ENCODE measurements around the gene ERAL1. TPM values are rescaled to one million over a fixed set of nuclear protein-coding genes. Genes with fewer than 3 reads are reported as not detected.
A peak's percentile ranks its signal among the peaks of the same experiment; 100 is the strongest.
"Not testable (repeated sequence)": the region's sequence is repeated elsewhere in the genome, so short reads cannot be mapped to it uniquely, and the experiment has no call there.

The ERAL1 gene
- polyA plus RNA-seq, 1 experiment = 84.1 TPM

- ChIA-PET CTCF (interaction anchor here (0.6 to 3.4 kb wide), 19 partner anchors 9 to 184 kb away, joined by 3 to 22 read pairs (median 4); no protein-coding TSS in a partner anchor), POLR2A (no interaction called here)
- Histone ChIP-seq H3K27me3 (ENCODE audit: control insufficient read depth, insufficient read depth, low read length) (no peaks in the 10 kb centered on the region), H3K4me3 (ENCODE audit: low read depth, low read length) (peak within 1 kb of the TSS; percentile 57), H3K36me3 (ENCODE audit: control insufficient read depth, insufficient read depth, low read length) (peaks cover 11% of the 10 kb centered on the region)
- peak; percentile 19 for DNase-seq (ENCODE audit: low read depth)
- TF ChIP-seq CTCF (IDR thresholded peaks at IDR 0.05; ENCODE audit: insufficient read depth, low read depth, low read length) = peak; percentile 71
Measured at GRCh38 chr17:28902819-28903545, 48.2 kb downstream of the ERAL1 start, which contains the start of gene DHRS13. DHRS13 (minus strand) TSS chr17:28903079; CDS start chr17:28902944, 135 bp downstream.

GRCh38 chr17:28903546-28903841 is 48.7 kb downstream of the ERAL1 start:
- H3K27me3 ChIP-seq (ENCODE audit: control insufficient read depth, insufficient read depth, low read length); DNase-seq (ENCODE audit: low read depth); H3K4me3 ChIP-seq (ENCODE audit: low read depth, low read length); POLR2A ChIA-PET: not testable (repeated sequence)
- peaks cover 13% of the 10 kb centered on the region for H3K36me3 ChIP-seq (ENCODE audit: control insufficient read depth, insufficient read depth, low read length)
- CTCF ChIA-PET = interaction anchor here (0.6 to 3.4 kb wide), 9 partner anchors 8 to 222 kb away, joined by 3 to 22 read pairs (median 5); no protein-coding TSS in a partner anchor

- DNase-seq (ENCODE audit: low read depth) = no peak
- ChIA-PET POLR2A (no interaction called here), CTCF (interaction anchor here (1.0 to 5.6 kb wide), 4 partner anchors 12 to 180 kb away, joined by 3 to 33 read pairs (median 6); no protein-coding TSS in a partner anchor)
- Histone ChIP-seq H3K4me3 (ENCODE audit: low read depth, low read length) (no peak overlapping the region), H3K36me3 (ENCODE audit: control insufficient read depth, insufficient read depth, low read length) (peaks cover 14% of the 10 kb centered on the region), H3K27me3 (ENCODE audit: control insufficient read depth, insufficient read depth, low read length) (no peaks in the 10 kb centered on the region)
- no peak for TF ChIP-seq CTCF (IDR thresholded peaks at IDR 0.05; ENCODE audit: insufficient read depth, low read depth, low read length)
Measured at GRCh38 chr17:28904800-28905199, 50.0 kb downstream of the ERAL1 start.

- CTCF ChIA-PET = interaction anchor here (1.8 to 7.4 kb wide), 4 partner anchors 11 to 179 kb away, joined by 3 to 48 read pairs (median 26); partner anchors contain the start of genes NEK8 and TLCD1
- no peak for DNase-seq (ENCODE audit: low read depth)
- TF ChIP-seq CTCF (IDR thresholded peaks at IDR 0.05; ENCODE audit: insufficient read depth, low read depth, low read length) = no peak
Measured at GRCh38 chr17:28906276-28906675, 51.5 kb downstream of the ERAL1 start.

GRCh38 chr17:28906706-28907438 is 52.1 kb downstream of the ERAL1 start:
- ChIA-PET POLR2A (no interaction called here), CTCF (interaction anchor here (1.1 to 7.4 kb wide), 9 partner anchors 9 to 179 kb away, joined by 3 to 48 read pairs (median 6); partner anchors contain the start of genes FLOT2, NEK8 and TLCD1)
- Histone ChIP-seq H3K36me3 (ENCODE audit: control insufficient read depth, insufficient read depth, low read length) (peaks cover 24% of the 10 kb centered on the region), H3K4me3 (ENCODE audit: low read depth, low read length) (no peak overlapping the region), H3K27me3 (ENCODE audit: control insufficient read depth, insufficient read depth, low read length) (no peaks in the 10 kb centered on the region)
- TF ChIP-seq CTCF (IDR thresholded peaks at IDR 0.05; ENCODE audit: insufficient read depth, low read depth, low read length) = no peak
- DNase-seq (ENCODE audit: low read depth) = no peak

More at GRCh38 chr17:28906276-28906675, 51.5 kb downstream of the ERAL1 start:
- Histone ChIP-seq H3K4me3 (ENCODE audit: low read depth, low read length) (no peak overlapping the region), H3K36me3 (ENCODE audit: control insufficient read depth, insufficient read depth, low read length) (peaks cover 21% of the 10 kb centered on the region), H3K27me3 (ENCODE audit: control insufficient read depth, insufficient read depth, low read length) (no peaks in the 10 kb centered on the region)
- POLR2A ChIA-PET = no interaction called here
